Neural progenitor cell (in vitro differentiated cells): ENCODE data around the gene MAP3K19. TPM values are rescaled to one million over a fixed set of nuclear protein-coding genes. Genes with fewer than 3 reads are reported as not detected.
"Not testable (repeated sequence)": the region's sequence is repeated elsewhere in the genome, so short reads cannot be mapped to it uniquely, and the experiment has no call there.

Experiments used
- DNase-seq: peaks from one replicate; pipeline ENCODE4 v3.0.0-alpha.2; 2016; ENCODE audit warnings: low spot score
- H2AFZ ChIP-seq: fragments of 200-600 bp; sonication (generic); replicated peaks from 2 replicates; pipeline ENCODE4 v1.6.1; 2016; ENCODE audit warnings: antibody characterized with exemption
- H3F3A ChIP-seq: fragments of 200-600 bp; sonication (generic); 2 replicates; pipeline ENCODE4 v1.6.1; 2016; ENCODE audit warnings: antibody characterized with exemption, low read depth
- H3K27ac ChIP-seq: fragments of 200-600 bp; sonication (generic); 2 replicates; pipeline ENCODE4 v1.5.1; 2016; ENCODE audit warnings: mild to moderate bottlenecking
- H3K27me3 ChIP-seq: fragments of 200-600 bp; sonication (generic); 2 replicates; pipeline ENCODE4 v1.6.1; 2016; ENCODE audit warnings: mild to moderate bottlenecking, moderate library complexity
- H3K36me3 ChIP-seq: fragments of 200-600 bp; sonication (generic); 2 replicates; pipeline ENCODE4 v1.5.1; 2016
- H3K4me1 ChIP-seq: fragments of 200-600 bp; sonication (generic); 2 replicates; pipeline ENCODE4 v1.6.1; 2016; ENCODE audit warnings: mixed run types
- H3K4me2 ChIP-seq: fragments of 200-600 bp; sonication (generic); 2 replicates; pipeline ENCODE4 v1.6.1; 2016
- H3K4me3 ChIP-seq: fragments of 200-600 bp; sonication (generic); 2 replicates; pipeline ENCODE4 v1.5.1; 2016
- H3K79me2 ChIP-seq: fragments of 200-600 bp; sonication (generic); 2 replicates; pipeline ENCODE4 v1.6.1; 2016; ENCODE audit warnings: low read depth
- H3K9ac ChIP-seq: fragments of 200-600 bp; sonication (generic); 2 replicates; pipeline ENCODE4 v1.6.1; 2016
- H3K9me3 ChIP-seq: fragments of 200-600 bp; sonication (generic); 2 replicates; pipeline ENCODE4 v1.5.1; 2016; ENCODE audit warnings: low read depth
- H4K20me1 ChIP-seq: fragments of 200-600 bp; sonication (generic); 2 replicates; pipeline ENCODE4 v1.6.1; 2016; ENCODE audit warnings: low read depth
- H3K27ac Mint-ChIP-seq: 3 replicates; pipeline ENCODE4 v1.8.0; 2021; ENCODE audit warnings: mixed read lengths
- H3K27me3 Mint-ChIP-seq: 2 replicates; pipeline ENCODE4 v1.8.0; 2022; ENCODE audit warnings: low read depth, mild to moderate bottlenecking, inconsistent platforms, moderate library complexity, mixed read lengths; ENCODE audit not compliant: insufficient read depth
- H3K36me3 Mint-ChIP-seq: 3 replicates; pipeline ENCODE4 v1.8.0; 2021; ENCODE audit warnings: mixed read lengths
- H3K4me1 Mint-ChIP-seq: 3 replicates; pipeline ENCODE4 v1.8.0; 2021; ENCODE audit warnings: mixed read lengths
- H3K4me3 Mint-ChIP-seq: 3 replicates; pipeline ENCODE4 v1.8.0; 2021; ENCODE audit warnings: mild to moderate bottlenecking, moderate library complexity, mixed read lengths
- H3K9me3 Mint-ChIP-seq: 3 replicates; pipeline ENCODE4 v1.8.0; 2020; ENCODE audit warnings: mixed read lengths
- EZH2 ChIP-seq: fragments of 200-600 bp; sonication (generic); IDR thresholded peaks from 2 replicates; pipeline ENCODE4 v1.6.1; 2017; ENCODE audit warnings: antibody characterized with exemption, mild to moderate bottlenecking, moderate library complexity
- EZH2phosphoT487 ChIP-seq: fragments of 200-600 bp; sonication (generic); IDR thresholded peaks from 2 replicates; pipeline ENCODE4 v1.6.1; 2017; ENCODE audit warnings: antibody characterized with exemption
- total RNA-seq: library from RNA; depleted of rRNA; stranded (reverse); fragments of >200 nt; gene quantifications from 2 replicates; pipeline ENCODE4 v1.2.3, GENCODE V29; 2015; ENCODE audit warnings: low replicate concordance
- TF ChIP-seq, protein P1 (sequence below): fragments of 200-600 bp; sonication (generic); IDR thresholded peaks from 2 replicates; pipeline ENCODE4 v1.5.1; 2017; ENCODE audit warnings: antibody characterized with exemption, mild to moderate bottlenecking

The MAP3K19 gene
- total RNA-seq, 1 donor from 2014 or later = not detected

DNA sequence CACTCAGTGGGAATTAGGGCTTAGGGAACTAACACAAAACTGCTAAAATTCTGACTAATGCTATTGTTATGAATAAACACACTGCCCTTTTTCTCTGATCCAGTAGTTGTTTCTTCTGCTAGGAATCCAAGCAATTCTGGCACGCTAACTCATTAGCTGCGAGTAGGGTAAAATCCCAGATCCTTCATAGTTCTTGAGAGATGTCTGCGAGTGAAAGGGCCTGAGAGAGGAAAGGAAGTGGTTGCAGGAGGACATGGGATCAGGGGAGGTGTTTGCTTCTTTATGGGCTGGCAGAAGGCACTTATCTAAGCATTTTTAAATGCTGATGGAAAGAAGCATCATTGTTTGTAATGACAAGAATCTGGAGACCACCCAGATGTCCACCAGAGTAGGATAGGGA is 9.4 kb downstream of the MAP3K19 start:
- no peak overlapping the region for H3K9ac ChIP-seq
- no peaks in the 10 kb centered on the region for H3K4me1 ChIP-seq
- no peaks in the 10 kb centered on the region for H3K9me3 ChIP-seq
- no peaks in the 10 kb centered on the region for H3K36me3 Mint-ChIP-seq
- H3K4me3 ChIP-seq = no peak overlapping the region
- peaks cover 1% of the 10 kb centered on the region for H3K27me3 Mint-ChIP-seq
- no peak overlapping the region for H2AFZ ChIP-seq
- no peaks in the 10 kb centered on the region for H3K36me3 ChIP-seq
- no peak overlapping the region for H3K27ac ChIP-seq
- no peaks in the 10 kb centered on the region for H4K20me1 ChIP-seq
- H3K79me2 ChIP-seq = no peaks in the 10 kb centered on the region
- H3F3A ChIP-seq = no peaks in the 10 kb centered on the region
- no peak overlapping the region for H3K4me3 Mint-ChIP-seq
- H3K27me3 ChIP-seq = no peaks in the 10 kb centered on the region
- no peaks in the 10 kb centered on the region for H3K4me1 Mint-ChIP-seq
- DNase-seq = no peak
- no peak overlapping the region for H3K4me2 ChIP-seq
- no peak overlapping the region for H3K27ac Mint-ChIP-seq
- H3K9me3 Mint-ChIP-seq = peaks cover 4% of the 10 kb centered on the region
- TF ChIP-seq EZH2phosphoT487 (no peak), EZH2 (no peak)

DNA sequence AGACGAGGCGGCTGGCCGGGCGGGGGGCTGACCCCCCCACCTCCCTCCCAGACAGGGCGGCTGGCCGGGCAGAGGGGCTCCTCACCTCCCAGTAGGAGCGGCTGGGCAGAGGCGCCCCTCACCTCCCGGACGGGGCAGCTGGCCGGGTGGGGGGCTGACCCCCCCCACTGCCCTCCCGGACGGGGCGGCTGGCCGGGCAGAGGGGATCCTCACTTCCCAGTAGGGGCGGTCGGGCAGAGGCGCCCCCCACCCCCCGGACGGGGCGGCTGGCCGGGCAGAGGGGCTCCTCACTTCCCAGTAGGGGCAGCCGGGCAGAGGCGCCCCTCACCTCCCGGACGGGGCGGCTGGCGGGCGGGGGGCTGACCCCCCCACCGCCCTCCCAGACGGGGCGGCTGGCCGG is 14.0 kb downstream of the MAP3K19 start:
- H3K27me3 Mint-ChIP-seq, H3K79me2 ChIP-seq, H3K36me3 ChIP-seq, H3F3A ChIP-seq, DNase-seq, H3K27me3 ChIP-seq, H3K27ac Mint-ChIP-seq, H3K9me3 ChIP-seq, H3K36me3 Mint-ChIP-seq, H3K4me1 ChIP-seq, H3K4me1 Mint-ChIP-seq, H3K27ac ChIP-seq, H3K4me3 ChIP-seq, H3K4me2 ChIP-seq, H3K4me3 Mint-ChIP-seq, H3K9me3 Mint-ChIP-seq, H3K9ac ChIP-seq, H2AFZ ChIP-seq, H4K20me1 ChIP-seq: not testable (repeated sequence)

DNA sequence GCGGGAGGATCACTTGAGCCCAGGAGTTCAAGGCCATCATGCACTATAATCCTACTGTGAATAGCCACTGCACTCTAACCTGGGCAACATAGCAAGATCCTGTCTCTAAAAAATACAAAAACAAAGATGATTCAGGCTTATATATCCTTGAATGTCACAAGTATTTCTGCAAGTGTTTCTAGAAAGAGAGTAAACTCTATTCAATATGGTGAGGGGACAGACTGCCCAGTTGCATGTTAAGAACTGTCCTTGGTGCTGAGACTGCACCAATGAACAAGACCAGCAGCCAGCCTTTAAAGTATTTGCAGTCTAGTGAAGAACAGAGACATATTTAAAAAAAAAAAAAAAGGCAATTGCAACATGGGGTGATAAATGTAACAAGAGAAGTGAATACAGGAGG is 16.4 kb downstream of the MAP3K19 start:
- Histone ChIP-seq H3K4me3 (no peak overlapping the region), H3K79me2 (no peaks in the 10 kb centered on the region), H3K4me1 (no peaks in the 10 kb centered on the region), H4K20me1 (no peaks in the 10 kb centered on the region), H3K27me3 (no peaks in the 10 kb centered on the region), H3K4me2 (no peak overlapping the region), H3F3A (no peaks in the 10 kb centered on the region), H3K27ac (no peak overlapping the region), H3K9me3 (no peaks in the 10 kb centered on the region), H2AFZ (no peak overlapping the region), H3K9ac (no peak overlapping the region), H3K36me3 (no peaks in the 10 kb centered on the region)
- Mint-ChIP-seq H3K27me3 (peaks cover 3% of the 10 kb centered on the region), H3K27ac (no peak overlapping the region), H3K9me3 (peaks cover 6% of the 10 kb centered on the region), H3K4me1 (peaks cover 3% of the 10 kb centered on the region), H3K4me3 (no peak overlapping the region), H3K36me3 (no peaks in the 10 kb centered on the region)
- peak; percentile 66 for DNase-seq
- TF ChIP-seq, protein P1, sequence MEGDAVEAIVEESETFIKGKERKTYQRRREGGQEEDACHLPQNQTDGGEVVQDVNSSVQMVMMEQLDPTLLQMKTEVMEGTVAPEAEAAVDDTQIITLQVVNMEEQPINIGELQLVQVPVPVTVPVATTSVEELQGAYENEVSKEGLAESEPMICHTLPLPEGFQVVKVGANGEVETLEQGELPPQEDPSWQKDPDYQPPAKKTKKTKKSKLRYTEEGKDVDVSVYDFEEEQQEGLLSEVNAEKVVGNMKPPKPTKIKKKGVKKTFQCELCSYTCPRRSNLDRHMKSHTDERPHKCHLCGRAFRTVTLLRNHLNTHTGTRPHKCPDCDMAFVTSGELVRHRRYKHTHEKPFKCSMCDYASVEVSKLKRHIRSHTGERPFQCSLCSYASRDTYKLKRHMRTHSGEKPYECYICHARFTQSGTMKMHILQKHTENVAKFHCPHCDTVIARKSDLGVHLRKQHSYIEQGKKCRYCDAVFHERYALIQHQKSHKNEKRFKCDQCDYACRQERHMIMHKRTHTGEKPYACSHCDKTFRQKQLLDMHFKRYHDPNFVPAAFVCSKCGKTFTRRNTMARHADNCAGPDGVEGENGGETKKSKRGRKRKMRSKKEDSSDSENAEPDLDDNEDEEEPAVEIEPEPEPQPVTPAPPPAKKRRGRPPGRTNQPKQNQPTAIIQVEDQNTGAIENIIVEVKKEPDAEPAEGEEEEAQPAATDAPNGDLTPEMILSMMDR = no peak
- TF ChIP-seq EZH2phosphoT487 = no peak
- no peak for TF ChIP-seq EZH2

DNA sequence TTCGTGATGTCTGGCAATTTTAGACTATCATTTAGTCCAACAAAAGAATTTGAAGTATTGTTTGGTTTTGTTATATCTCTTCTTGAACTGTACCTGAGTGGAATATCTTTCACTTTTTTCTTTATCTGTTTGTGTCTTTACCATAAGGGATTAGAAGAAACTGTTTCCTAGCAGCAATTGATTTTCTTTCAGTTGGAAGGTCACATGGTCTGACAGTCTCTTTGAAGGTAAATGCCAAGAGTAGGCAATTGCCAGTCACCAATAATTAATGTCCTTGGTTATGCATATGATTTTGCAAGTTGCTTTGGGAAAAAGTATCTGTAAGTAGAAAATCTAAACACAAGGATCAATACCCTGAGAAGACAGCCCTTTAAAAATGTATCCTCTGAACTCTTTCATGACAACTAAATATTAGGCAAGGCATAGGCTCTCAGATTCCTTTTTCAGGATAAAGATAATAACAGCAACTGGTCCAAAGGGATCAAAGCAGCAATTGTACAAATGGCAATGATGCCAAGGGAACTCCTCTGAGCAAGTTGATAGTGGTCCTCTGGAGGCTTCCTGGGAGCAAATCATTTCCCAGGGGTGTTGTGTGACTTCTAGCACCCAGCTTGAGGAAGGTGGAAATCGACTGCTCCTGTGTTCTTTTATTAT is 17.6 kb downstream of the MAP3K19 start:
- no peak overlapping the region for H3K9ac ChIP-seq
- H3K4me2 ChIP-seq = no peak overlapping the region
- no peak overlapping the region for H3K4me3 ChIP-seq
- TF ChIP-seq EZH2 = no peak
- TF ChIP-seq EZH2phosphoT487 = no peak
- TF ChIP-seq, protein P1 = no peak
- H4K20me1 ChIP-seq = no peaks in the 10 kb centered on the region
- H3K36me3 Mint-ChIP-seq = no peaks in the 10 kb centered on the region
- DNase-seq = no peak
- H3K4me3 Mint-ChIP-seq = no peak overlapping the region
- no peaks in the 10 kb centered on the region for H3K4me1 ChIP-seq
- H2AFZ ChIP-seq = no peak overlapping the region
- H3K4me1 Mint-ChIP-seq = peaks cover 3% of the 10 kb centered on the region
- no peaks in the 10 kb centered on the region for H3F3A ChIP-seq
- H3K9me3 Mint-ChIP-seq = peaks cover 2% of the 10 kb centered on the region
- H3K27ac Mint-ChIP-seq = no peak overlapping the region
- H3K9me3 ChIP-seq = no peaks in the 10 kb centered on the region
- H3K27me3 Mint-ChIP-seq = peaks cover 3% of the 10 kb centered on the region
- H3K79me2 ChIP-seq = no peaks in the 10 kb centered on the region
- H3K36me3 ChIP-seq = no peaks in the 10 kb centered on the region
- no peaks in the 10 kb centered on the region for H3K27me3 ChIP-seq
- H3K27ac ChIP-seq = no peak overlapping the region
